CD4-positive, alpha-beta T cell treated with Interleukin-2 at 100 ng/mL for 4 hours (primary cell): ENCODE results near the gene ZCCHC7.
"Not testable (repeated sequence)": the region's sequence is repeated elsewhere in the genome, so short reads cannot be mapped to it uniquely, and the experiment has no call there.

Experiments
- DNase-seq: peaks from one replicate; pipeline ENCODE4 v3.0.0-alpha.2; 2020; ENCODE audit warnings: low spot score

ZCCHC7 gene

DNA sequence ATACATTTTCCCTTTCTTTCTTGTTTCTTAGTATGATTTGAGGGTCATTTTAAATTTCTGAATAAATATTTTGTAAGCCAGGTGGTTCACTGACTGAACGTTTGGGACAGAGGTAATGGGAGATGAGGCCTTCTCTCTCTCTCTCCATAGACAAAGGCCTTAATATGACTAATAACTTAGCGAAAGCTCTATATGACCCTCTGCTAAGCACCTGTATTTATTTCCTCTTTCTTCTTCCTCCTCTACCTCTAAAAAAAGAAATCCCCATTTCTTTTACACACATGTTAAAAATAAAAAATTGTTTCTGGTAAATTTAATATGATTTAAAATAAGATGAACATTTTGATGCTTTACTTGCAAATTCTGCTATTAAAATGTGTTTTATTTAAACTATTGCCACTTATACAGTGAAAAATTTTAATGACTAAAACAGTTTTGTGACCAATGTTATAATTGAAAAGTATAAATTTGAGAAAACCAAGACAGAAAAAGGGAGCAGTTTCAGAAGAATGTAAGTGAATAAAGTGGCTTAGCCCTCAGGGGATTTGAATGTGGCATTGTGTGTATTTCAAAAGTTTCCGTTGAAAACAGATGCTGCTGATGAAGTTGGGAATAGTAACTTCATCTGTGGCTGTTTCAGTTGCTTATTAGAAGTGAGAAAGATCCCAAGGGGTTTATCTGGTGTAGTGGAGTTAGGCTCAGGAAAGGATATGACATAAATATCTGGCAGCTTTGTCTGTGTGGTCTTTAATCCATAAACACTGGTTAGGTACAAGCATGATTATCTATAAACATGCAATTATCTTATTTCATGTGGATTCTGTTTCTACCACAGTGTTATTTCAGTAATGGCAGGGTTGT is 173.5 kb downstream of the ZCCHC7 start:
- DNase-seq, result no peak

DNA sequence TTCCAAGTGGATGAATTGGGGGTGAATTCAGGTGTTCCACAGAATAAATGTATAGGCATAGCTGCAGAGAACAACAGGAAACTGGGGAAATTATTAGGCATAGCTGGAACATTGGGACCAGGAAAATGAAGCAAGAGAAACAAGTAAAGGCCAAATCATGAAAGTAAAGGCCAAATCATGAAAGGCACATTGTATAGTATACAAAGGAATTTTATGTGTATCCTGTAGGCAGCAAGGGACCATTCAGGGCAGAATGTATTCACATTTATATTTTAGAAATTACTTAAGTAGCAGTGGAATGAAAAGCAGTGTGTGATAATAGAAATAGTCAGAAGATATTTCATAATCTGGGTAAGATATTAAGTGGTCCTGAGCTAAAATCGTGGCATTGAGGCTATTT is 174.8 kb downstream of the ZCCHC7 start:
- no peak for DNase-seq

DNA sequence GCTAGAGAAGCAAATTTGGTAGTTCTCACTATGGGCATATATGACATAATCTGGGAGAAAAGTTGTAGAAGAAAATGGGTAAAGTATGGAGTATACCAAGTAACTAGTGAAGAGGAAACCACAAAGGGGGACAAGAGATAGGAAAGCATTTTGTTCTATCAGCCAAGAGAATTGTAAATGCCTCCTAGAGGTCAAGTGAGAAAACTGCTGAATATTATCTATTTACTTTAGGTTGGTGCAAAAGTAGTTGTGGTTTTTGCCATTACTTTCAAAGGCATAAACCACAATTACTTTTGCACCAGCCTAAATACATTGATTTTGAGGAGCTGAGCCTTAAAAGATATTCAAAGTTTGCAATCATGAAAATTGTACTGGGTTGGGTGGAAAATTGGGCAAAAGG is 175.4 kb downstream of the ZCCHC7 start:
- DNase-seq, result no peak

GRCh38 chr9:37297592-37297991 is 177.2 kb downstream of the ZCCHC7 start:
- no peak for DNase-seq

DNA sequence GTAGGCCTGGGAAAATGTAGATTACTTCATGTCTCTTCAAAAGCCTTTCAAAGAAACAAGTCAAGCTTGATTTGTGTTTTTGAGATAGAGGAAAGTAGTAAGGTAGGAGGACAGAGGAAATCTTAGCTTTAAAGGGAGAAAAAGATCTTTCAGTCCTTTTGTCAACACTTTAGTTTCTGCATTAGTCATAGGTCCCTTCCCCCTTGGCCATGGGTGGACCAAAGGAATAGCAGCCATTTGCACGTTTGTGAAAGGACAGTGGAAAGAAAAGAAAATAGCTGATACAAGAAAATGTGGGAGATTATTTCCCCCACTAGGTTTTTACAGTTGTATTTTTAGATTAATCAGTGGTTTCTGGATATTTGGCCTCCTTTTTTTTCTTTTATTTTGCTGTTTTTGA is 180.2 kb downstream of the ZCCHC7 start:
- no peak for DNase-seq

GRCh38 chr9:37301042-37301853 is 180.9 kb downstream of the ZCCHC7 start:
- DNase-seq, result no peak

DNA sequence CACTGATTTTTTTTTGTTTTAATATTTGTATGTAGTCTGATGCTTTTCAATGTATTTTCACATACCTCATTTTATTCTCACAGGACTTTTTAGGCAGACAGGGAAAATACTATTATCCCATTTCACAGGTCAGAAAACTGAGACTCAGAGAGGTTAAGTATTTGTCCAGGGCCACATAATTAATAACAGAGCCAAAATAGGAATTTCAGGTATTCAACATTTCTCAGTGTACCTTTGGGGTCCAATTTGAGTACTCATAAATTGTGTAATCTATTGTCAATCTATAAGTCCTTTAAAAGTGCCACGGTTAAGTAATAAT is 181.4 kb downstream of the ZCCHC7 start:
- no peak for DNase-seq

DNA sequence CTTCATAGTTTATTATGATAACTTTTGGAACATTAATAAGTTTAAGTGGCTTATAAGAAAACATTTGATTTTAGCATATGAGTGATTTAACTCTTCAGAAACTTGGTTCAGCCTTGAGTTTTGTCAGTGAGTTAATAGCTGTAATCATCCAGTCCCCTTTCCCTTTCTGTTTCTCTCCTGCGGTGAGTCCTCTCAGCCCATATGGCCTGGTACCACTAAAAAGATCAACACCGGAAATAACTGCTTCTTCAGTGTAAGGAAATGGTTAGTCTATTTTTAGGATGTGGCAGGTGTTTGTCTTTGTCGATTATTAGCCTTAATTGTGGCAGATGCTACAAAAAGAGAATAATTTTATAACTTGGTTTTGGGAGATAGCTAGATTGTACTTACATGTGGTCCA is 181.9 kb downstream of the ZCCHC7 start:
- peak; percentile 63 for DNase-seq

GRCh38 chr9:37303272-37303671 is 182.9 kb downstream of the ZCCHC7 start:
- DNase-seq, result not testable (repeated sequence)

GRCh38 chr9:37309136-37309535 is 188.8 kb downstream of the ZCCHC7 start:
- no peak for DNase-seq

DNA sequence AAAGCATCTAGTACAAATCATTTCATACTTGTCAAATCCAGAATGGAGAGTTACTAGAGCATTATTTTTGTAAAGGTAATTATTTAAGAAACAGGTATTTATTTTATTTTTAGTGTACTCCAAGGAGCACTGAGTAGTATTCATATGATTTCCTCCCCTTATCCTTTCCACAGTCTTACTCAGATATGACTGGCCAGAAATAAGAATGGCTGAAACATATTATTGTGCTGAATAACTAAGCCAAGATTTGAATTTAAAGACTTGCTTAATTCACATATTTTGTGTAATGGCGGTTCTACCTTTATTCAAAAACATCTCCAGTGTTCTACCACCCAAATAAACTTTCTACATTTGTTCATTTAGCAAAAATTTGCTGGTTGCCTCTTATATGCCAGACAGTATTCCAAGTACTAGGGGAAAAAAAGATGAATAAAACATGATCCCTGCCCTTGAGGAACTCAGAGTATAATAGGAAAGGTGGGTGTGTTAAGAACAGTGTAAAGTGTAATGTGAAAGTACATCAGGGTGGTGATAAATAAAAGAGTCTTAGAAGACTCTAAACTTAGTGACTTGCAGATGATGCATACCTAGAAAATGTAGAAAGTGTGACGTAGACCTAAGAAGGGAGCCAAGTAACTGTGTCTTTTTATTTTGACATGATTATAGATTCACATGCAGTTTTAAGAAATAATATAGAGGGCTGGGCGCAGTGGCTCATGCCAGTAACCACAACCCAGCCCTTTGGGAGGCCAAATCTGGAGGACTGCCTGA is 191.7 kb downstream of the ZCCHC7 start:
- no peak for DNase-seq

- DNase-seq, result no peak
These were observed 203.9 kb downstream of the ZCCHC7 start for GRCh38 chr9:37324261-37324683.

- DNase-seq, result no peak
These were observed 204.5 kb downstream of the ZCCHC7 start for GRCh38 chr9:37324691-37325490.

- DNase-seq, result no peak
These were observed 205.4 kb downstream of the ZCCHC7 start for GRCh38 chr9:37325778-37326177.

DNA sequence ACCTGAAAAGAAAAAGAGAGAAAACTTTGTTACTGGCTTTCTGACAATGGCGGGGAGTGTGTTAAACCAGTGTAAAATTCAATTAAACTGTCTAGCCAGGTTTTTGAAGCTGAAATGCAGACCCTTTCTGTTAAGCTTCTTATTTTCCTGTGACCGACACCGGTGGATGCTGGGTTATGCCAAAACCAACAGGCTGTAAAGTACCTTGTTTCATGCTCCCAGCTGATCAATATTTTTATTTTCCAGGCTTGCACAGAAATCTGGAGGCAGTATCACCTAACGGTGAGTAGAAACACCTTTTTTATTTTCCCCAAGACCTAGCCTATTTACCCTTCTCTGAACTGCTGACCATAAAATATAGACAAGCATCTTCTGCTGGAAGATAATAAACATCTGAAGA is 207.2 kb downstream of the ZCCHC7 start:
- no peak for DNase-seq

- DNase-seq, result no peak
These were observed 208.3 kb downstream of the ZCCHC7 start for GRCh38 chr9:37328556-37329227.

- peak; percentile 38 for DNase-seq
These were observed 209.2 kb downstream of the ZCCHC7 start for GRCh38 chr9:37329576-37329975.

- no peak for DNase-seq
These were observed 211.5 kb downstream of the ZCCHC7 start for GRCh38 chr9:37331871-37332270.

DNA sequence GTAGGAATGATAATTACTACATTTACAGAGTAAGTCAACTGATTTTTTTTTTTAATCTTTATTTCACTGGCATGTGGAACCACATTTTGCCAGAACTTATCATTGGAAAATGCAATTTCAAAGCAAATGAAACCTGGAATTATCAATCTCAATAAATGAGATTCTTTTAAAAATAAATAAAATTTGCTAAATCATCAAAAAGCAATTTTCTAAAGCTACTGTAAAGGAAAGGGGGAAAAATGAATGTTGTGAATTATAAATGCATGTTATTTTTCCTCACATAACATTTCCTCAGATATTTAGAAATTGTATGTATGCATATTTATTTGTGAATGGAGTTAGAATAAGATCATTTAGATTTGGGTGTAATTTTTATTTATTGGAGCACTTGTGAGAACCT is 212.2 kb downstream of the ZCCHC7 start:
- no peak for DNase-seq

DNA sequence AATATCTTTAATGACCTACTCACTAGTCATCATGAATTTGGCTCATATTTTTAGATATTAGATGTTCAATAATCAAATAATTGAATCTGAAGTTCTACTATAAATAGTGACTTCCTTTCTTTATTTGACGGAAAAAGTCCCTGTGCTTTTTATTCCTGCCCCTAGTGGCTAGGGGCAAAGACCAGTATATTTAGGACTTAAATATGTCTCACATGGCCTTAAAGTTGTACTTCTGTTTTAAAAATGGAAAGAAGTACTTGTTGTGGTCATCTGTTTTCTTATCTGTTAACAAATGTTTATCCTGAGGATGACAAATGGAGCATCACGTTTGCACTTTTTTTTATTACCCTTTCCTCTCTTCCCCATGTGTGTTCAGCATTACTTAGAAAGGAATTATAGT is 212.9 kb downstream of the ZCCHC7 start:
- DNase-seq, result no peak

DNA sequence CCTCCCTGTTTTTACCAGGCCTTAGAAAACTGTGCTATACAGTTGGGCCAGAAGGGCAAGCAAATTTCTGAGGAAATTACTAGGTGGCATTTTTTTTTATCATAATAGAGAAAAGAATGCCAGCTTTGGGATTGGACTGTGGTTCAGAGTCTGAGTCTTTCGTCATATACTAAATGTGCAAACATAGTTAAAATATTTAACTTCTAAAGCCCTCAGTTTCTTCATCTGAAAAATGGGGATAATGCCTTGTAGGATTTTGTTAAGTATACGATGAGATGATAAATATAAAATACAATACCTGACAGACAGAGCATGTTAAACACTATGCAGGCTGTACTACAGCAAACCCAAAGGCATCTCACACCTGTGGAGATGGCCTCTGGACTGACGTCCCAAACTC is 214.9 kb downstream of the ZCCHC7 start:
- DNase-seq, result no peak
